RCC 7860 (cell line): ENCODE measurements around the gene VSIG10L2.
A peak's percentile ranks its signal among the peaks of the same experiment; 100 is the strongest.
"Not testable (repeated sequence)": the region's sequence is repeated elsewhere in the genome, so short reads cannot be mapped to it uniquely, and the experiment has no call there.

Experiments used
- DNase-seq: peaks from one replicate; pipeline ENCODE4 v3.0.0-alpha.2; 2015; ENCODE audit warnings: low spot score
- FAIRE-seq: peaks from 2 replicates; lab custom pipeline; 2012; peaks lifted over from hg19 to GRCh38; lab: Jason Lieb, UNC

VSIG10L2 gene

DNA sequence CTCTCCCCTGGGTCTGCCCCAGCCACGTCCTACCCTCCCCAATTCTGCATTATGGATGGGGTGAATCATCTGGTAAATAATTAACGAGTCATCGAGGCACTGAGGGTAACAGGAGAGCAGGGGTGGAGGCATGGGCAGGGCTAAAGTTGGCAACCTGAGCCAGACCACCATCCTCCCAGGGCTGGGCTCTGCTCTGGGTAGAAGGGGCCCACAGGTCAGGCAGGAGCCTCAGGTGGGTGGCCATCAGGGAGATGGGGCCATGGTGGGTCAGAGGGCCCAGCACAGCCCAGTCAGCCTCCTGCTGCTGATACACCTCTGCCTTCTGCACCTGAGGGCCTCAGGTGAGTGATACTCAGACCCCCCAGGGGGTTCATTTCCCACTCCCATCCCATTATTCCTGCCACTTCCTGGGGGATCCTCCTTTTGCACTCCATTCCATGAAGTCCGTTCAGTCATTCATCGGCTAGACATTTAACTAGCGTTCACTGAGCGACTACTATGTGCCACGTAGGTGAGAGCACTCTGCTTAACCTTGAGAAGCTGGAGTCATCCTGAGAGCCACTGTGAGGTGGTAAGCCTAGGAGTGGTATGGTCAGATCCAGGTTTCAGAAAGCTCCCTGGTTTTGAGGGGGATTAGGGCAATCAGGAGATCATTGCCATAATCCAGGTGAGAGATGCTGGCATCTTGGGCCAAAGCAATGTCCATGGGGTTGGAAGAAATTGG, at the start of gene VSIG10L2:
Gene VSIG10L2 (plus strand): TSS at position 248 of the 724 bp plus-strand sequence. CDS start 12 bp downstream, at position 260.
- FAIRE-seq (no peak), DNase-seq (no peak)

DNA sequence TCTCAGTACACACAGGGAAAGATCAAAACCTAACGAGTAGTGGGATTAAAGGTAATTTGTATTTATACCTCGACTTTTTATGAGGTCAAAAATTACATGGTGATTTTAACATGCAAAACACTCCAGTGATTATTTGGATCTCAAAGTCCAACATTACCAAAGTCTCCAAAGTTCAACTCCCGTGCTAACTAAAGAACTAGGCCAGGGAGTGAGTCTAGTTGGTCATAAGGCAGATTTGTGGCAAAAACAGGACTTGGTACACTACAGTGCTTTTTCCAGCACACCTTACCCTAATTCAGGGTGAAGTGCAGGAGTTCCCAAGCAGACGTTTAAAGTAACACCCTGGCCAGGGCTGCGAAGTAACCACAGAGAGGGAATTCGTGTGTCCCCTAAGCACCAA, 44.0 kb upstream of the VSIG10L2 start:
- FAIRE-seq (no peak), DNase-seq (no peak)

DNA sequence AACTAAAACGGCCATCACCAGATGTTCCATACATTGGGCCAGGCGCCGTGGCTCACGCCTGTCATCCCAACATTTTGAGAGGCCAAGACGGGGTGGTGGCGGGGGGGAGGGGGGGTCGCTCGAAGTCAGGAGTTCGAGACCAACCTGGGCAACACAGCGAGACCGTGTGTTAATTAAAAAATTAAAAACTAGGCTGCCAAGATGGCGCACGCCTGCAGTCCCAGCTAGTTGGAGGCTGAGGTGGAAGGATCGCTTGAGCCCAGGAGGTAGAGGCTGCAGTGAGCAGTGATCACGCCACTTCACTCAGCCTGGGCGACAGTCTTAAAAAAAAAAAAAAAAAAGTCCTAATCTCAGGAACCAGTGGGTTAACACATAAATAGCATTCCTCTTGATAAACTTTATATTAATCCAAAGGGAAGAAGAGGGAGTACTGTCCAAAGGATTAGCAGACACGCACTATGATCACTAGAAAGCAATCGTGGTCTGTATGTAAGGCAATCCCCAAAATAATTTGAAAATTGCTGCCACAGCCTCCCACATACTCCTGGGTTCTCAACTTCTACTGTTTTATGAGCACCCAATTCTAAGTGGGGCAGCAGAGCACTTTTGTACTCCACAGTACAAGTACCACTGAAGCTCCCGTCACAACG, 43.4 kb upstream of the VSIG10L2 start:
- DNase-seq (no peak), FAIRE-seq (no peak)

GRCh38 chr11:125902927-125903710, 42.7 kb upstream of the VSIG10L2 start, which contains the start of gene PUS3:
PUS3 (minus strand) TSS chr11:125903206; CDS start chr11:125896284, 6,922 bp downstream.
- FAIRE-seq (no peak), DNase-seq (peak; percentile 55)

DNA sequence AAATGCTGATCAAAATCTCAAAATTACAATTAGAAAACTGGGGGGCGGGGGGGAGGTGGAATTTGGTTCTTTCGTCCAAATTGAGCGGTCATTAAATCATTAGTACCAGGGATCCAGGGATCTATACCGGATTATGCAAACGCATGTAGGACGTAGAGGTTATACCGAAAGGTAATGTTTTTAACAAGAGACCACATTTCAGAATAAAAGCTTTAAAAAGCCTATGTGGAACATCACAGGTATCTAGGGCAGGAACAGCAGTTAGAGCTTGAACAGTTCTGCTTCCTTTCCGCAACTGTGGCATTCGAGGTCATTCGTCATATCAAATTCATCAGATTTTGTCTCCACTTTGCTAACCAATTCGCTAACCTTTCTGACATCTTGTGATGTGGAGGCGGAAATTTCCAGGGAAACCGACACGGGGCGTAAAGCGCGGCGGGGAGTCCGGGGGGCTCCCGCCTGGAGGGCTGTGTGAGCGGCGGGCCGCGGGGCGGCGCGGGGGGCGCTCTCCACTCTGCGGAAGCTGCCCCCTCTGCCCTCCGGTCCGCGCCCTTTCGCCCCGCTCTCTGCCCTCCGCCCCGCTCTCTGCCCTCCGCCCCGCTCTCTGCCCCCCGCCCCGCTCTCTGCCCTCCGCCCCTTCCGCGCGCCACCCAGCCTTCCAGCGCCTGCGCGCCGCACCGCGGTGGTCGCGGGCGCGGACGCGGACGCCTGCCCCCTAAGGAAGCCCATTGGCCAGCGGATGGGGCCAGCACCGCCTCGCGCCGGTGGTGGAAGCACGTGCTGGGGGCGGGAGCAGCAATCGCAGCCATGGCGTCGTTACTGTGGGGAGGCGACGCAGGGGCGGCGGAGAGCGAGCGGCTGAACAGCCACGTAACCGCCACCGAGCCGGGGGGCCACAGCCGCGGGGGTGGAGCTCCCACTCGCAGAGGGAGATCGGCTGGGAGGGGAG, 41.9 kb upstream of the VSIG10L2 start, which contains the start of gene DDX25:
Gene DDX25 (plus strand): TSS at position 798 of the 949 bp plus-strand sequence. CDS start 10 bp downstream, at position 808.
- no peak for FAIRE-seq
- DNase-seq: no peak

- no peak for FAIRE-seq
Observed at GRCh38 chr11:125904678-125905077, 41.2 kb upstream of the VSIG10L2 start.

DNA sequence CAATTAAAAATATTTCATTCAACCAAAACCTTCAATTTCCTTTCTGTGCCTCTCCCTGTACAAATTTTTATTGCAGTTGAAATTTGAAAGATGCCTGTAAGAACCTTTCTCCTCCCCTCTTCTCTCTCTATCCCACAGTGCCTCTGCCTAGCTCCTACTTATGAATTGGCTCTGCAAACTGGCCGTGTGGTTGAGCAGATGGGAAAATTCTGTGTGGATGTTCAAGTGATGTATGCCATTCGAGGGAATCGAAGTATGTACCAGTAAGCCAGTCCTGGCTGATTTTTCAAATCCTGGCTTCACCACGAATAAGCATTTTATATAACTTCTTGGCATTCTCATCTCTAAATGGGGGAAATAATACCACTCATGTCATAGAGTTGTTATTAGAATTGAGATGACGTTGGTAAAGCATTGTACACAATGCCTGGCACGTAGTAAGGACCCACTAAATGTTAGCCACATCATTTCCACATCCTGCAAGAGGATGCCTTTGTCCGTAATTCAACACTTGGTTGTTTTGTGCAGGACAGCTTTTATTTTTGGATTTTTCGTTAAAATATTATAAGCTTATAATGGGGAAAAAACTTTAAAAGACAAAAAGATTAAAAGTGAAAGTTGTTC, 35.5 kb upstream of the VSIG10L2 start:
- DNase-seq (no peak), FAIRE-seq (no peak)

More at GRCh38 chr11:125904678-125905077, 41.2 kb upstream of the VSIG10L2 start:
- DNase-seq: no peak

DNA sequence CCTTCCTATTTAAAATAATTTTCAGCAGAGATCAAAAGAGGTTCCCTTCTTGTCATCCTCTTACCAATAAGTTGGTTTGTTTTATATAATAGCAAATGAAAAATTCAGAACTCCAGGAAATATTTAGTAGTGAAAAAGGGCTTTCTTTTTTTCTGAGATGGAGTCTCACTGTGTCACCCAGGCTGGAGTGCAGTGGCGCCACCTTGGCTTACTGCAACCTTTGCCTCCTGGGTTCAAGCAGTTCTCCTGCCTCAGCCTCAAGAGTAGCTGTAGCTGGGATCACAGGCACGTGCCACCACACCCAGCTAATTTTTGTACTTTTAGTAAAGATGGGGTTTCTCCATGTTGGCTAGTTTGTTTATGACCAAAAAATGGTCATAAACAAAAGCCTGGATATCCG, 31.2 kb upstream of the VSIG10L2 start:
- not testable (repeated sequence) for FAIRE-seq

DNA sequence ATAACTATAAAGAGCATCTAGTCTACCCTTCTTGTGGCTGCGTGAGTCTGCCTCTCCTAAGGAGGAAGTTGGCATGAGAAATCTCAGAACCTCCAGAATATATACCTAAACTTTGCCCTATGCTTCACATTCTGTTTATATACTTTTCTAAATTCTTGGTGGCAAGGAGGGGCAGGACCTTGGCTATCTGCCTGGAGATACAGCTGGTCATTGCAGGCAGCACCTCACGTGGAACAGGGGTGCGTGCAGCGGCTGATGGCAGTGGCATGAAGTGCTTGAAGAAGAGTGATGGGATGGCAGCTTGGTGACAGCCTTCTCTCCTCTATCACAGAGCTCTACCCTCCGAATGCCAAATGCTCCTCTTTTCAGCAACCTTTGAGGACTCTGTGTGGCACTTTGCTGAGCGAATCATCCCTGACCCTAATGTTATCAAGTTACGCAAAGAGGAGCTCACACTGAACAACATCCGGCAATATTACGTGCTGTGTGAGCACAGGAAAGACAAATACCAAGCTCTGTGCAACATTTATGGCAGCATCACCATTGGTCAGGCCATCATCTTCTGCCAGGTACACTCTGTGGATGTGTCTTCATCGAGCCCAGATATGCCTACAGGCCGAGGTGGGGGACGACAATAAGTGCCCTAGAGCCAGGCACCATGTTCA, 29.0 kb upstream of the VSIG10L2 start:
- FAIRE-seq (no peak), DNase-seq (no peak)

More for the DNA sequence above, 31.2 kb upstream of the VSIG10L2 start:
- not testable (repeated sequence) for DNase-seq

- DNase-seq (no peak), FAIRE-seq (no peak)
Observed at GRCh38 chr11:125918140-125918840, 27.6 kb upstream of the VSIG10L2 start.

- FAIRE-seq (no peak), DNase-seq (no peak)
Observed at GRCh38 chr11:125921042-125921441, 24.8 kb upstream of the VSIG10L2 start.

- DNase-seq (no peak), FAIRE-seq (no peak)
Observed at GRCh38 chr11:125922156-125922555, 23.7 kb upstream of the VSIG10L2 start.

GRCh38 chr11:125923012-125923579, 22.7 kb upstream of the VSIG10L2 start:
- no peak for FAIRE-seq

GRCh38 chr11:125923633-125924032, 22.2 kb upstream of the VSIG10L2 start:
- FAIRE-seq: no peak
- DNase-seq: no peak

More at GRCh38 chr11:125923012-125923579, 22.7 kb upstream of the VSIG10L2 start:
- peak; percentile 47 for DNase-seq

DNA sequence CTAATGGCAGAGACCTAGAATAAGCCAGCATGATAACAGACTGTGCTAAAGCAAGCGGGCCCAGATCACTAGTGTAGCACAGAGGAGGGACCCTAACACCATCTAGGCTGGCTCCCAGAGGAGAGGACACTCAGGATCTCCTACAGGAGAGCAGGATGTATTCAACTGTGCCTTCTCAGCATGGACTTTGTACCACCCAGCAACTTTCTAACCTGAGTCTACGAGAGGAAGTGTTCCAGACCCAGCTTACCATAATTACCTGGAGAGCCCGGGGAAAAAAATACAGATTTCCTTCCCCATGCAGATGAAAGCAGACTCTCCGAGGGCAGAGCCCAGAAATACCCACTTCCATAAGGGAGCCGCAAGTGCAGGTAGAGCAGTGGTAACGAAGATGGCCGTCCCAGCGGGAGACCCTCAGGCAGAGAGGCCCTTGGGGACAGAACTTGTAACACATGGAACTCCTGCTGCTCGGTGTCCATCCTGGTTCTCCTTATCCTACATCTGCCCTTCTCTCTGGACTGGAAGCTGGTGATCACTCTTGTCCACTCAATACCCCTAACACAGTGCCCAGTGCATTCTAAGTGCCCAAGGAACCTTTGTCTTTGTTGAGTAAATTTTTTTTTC, 21.3 kb upstream of the VSIG10L2 start:
- DNase-seq: no peak
- FAIRE-seq: no peak

DNA sequence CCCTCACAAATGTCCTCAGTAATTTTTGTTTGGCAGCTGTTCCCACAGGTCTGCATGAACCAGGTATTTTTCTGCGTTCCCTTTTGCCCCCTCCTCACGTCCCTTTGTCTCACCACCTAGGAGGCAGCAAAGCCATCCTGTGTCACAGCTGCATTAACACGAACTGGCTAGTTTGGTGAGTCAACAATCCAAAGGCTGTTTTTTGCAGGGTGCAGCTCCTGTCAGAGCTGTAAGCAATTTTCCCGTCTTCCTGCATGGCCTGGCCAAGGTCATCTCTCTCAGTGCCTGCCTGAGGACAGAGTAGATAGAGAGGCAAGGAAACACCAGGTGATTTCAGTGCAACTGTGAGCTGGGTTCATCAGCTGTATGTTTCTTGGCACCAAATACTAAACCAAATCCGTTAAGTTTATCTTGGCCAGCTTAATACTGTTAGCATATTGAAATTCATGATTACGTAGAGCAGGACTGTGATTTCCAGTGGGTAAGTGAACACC, 20.6 kb upstream of the VSIG10L2 start:
- FAIRE-seq: no peak
- no peak for DNase-seq

GRCh38 chr11:125925804-125926203, 20.0 kb upstream of the VSIG10L2 start:
- FAIRE-seq (no peak), DNase-seq (no peak)
